ENCODE results near the gene ANO10. TPM values are rescaled to one million over a fixed set of nuclear protein-coding genes. Genes with fewer than 3 reads are reported as not detected.

ANO10 gene
- total RNA-seq, 2 donors from 2014 or later: 83.8 to 112 TPM

GRCh38 chr3:43366481-43366880 lies 255.3 kb downstream of the ANO10 start:
- 92 to 100% methylated on average over 7 to 11 of the region's 11 CpGs for WGBS, 2 experiments (ENCODE audit: insufficient coverage in 1 of 2, insufficient read length in 1 of 2)
- no peak overlapping the region for H3K4me3 Mint-ChIP-seq

GRCh38 chr3:43365601-43366305 lies 256.1 kb downstream of the ANO10 start:
- no peak overlapping the region for H3K27ac Mint-ChIP-seq
- Histone ChIP-seq H3K27me3 (ENCODE audit: control insufficient read depth, insufficient read depth, low read length, poor library complexity, severe bottlenecking) (no peaks in the 10 kb centered on the region), H3K9ac (ENCODE audit: extremely low read depth, low read length, poor library complexity, severe bottlenecking) (no peak overlapping the region), H3K9me3 (ENCODE audit: control insufficient read depth, low read length) (no peaks in the 10 kb centered on the region), H3K4me3 (ENCODE audit: low read length) (no peak overlapping the region), H3K4me1 (ENCODE audit: control insufficient read depth, insufficient read depth, low read length) (peaks cover 6% of the 10 kb centered on the region), H3K36me3 (ENCODE audit: control insufficient read depth, insufficient read depth, low read length) (no peaks in the 10 kb centered on the region), H3K27ac (ENCODE audit: low read depth, low read length) (no peak overlapping the region)
- no peak for DNase-seq
- H3K36me3 Mint-ChIP-seq (ENCODE audit: low read depth): peaks cover 28% of the 10 kb centered on the region
- no peaks in the 10 kb centered on the region for H3K27me3 Mint-ChIP-seq (ENCODE audit: insufficient read depth)
- no peaks in the 10 kb centered on the region for H3K9me3 Mint-ChIP-seq
- no peak for TF ChIP-seq CTCF (conservative IDR thresholded peaks at IDR 0.05)
- WGBS, 2 experiments (ENCODE audit: insufficient coverage in 1 of 2, insufficient read length in 1 of 2): 83 to 97% methylated on average over 4 to 12 of the region's 12 CpGs
- H3K4me1 Mint-ChIP-seq: peaks cover 9% of the 10 kb centered on the region
- no peak overlapping the region for H3K4me3 Mint-ChIP-seq

More at GRCh38 chr3:43366481-43366880, 255.3 kb downstream of the ANO10 start:
- Mint-ChIP-seq H3K36me3 (ENCODE audit: low read depth) (peaks cover 28% of the 10 kb centered on the region), H3K9me3 (no peaks in the 10 kb centered on the region), H3K27ac (no peak overlapping the region), H3K27me3 (ENCODE audit: insufficient read depth) (no peaks in the 10 kb centered on the region), H3K4me1 (peaks cover 15% of the 10 kb centered on the region)
- no peaks in the 10 kb centered on the region for H3K27me3 ChIP-seq (ENCODE audit: control insufficient read depth, insufficient read depth, low read length, poor library complexity, severe bottlenecking)
- no peak overlapping the region for H3K27ac ChIP-seq (ENCODE audit: low read depth, low read length)
- no peak overlapping the region for H3K4me3 ChIP-seq (ENCODE audit: low read length)
- peaks cover 6% of the 10 kb centered on the region for H3K4me1 ChIP-seq (ENCODE audit: control insufficient read depth, insufficient read depth, low read length)
- no peak overlapping the region for H3K9ac ChIP-seq (ENCODE audit: extremely low read depth, low read length, poor library complexity, severe bottlenecking)
- H3K36me3 ChIP-seq (ENCODE audit: control insufficient read depth, insufficient read depth, low read length): no peaks in the 10 kb centered on the region
- no peak for TF ChIP-seq CTCF (conservative IDR thresholded peaks at IDR 0.05)
- no peak for DNase-seq
- no peaks in the 10 kb centered on the region for H3K9me3 ChIP-seq (ENCODE audit: control insufficient read depth, low read length)

GRCh38 chr3:43364926-43365325 lies 256.9 kb downstream of the ANO10 start:
- TF ChIP-seq CTCF (conservative IDR thresholded peaks at IDR 0.05): no peak
- Histone ChIP-seq H3K4me1 (ENCODE audit: control insufficient read depth, insufficient read depth, low read length) (peaks cover 3% of the 10 kb centered on the region), H3K9ac (ENCODE audit: extremely low read depth, low read length, poor library complexity, severe bottlenecking) (no peak overlapping the region), H3K4me3 (ENCODE audit: low read length) (no peak overlapping the region), H3K27me3 (ENCODE audit: control insufficient read depth, insufficient read depth, low read length, poor library complexity, severe bottlenecking) (no peaks in the 10 kb centered on the region), H3K27ac (ENCODE audit: low read depth, low read length) (no peak overlapping the region), H3K36me3 (ENCODE audit: control insufficient read depth, insufficient read depth, low read length) (no peaks in the 10 kb centered on the region), H3K9me3 (ENCODE audit: control insufficient read depth, low read length) (no peaks in the 10 kb centered on the region)
- Mint-ChIP-seq H3K4me3 (no peak overlapping the region), H3K27ac (no peak overlapping the region), H3K36me3 (ENCODE audit: low read depth) (peaks cover 28% of the 10 kb centered on the region), H3K4me1 (peaks cover 13% of the 10 kb centered on the region), H3K27me3 (ENCODE audit: insufficient read depth) (no peaks in the 10 kb centered on the region), H3K9me3 (no peaks in the 10 kb centered on the region)
- DNase-seq: no peak
- 95 to 96% methylated on average over 3 to 14 of the region's 14 CpGs for WGBS, 2 experiments (ENCODE audit: insufficient coverage in 1 of 2, insufficient read length in 1 of 2)
